ENCODE data around the gene ARHGEF19.
A peak's percentile ranks its signal among the peaks of the same experiment; 100 is the strongest.
"Not testable (repeated sequence)": the region's sequence is repeated elsewhere in the genome, so short reads cannot be mapped to it uniquely, and the experiment has no call there.

Gene ARHGEF19

DNA sequence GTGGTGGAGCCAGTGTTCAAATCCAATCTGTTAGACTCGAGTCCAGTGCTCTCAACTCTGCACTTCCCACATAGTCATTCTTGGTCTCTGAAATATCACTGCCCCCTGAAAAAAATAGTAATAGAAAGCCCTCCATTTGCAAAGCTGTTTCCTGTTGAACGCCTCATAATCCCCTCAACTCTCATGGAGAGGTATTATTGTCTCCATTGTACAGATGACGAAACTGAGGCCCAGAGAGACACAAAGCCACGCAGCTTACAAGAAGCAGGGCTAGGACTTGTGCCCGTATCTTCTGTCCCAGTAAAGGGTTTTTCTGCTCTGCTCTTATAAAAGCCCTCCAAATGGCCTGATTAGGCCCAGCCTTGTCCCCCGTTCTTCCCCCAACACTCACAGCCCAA, 6.2 kb upstream of the ARHGEF19 start:
- DNase-seq = no peak

DNA sequence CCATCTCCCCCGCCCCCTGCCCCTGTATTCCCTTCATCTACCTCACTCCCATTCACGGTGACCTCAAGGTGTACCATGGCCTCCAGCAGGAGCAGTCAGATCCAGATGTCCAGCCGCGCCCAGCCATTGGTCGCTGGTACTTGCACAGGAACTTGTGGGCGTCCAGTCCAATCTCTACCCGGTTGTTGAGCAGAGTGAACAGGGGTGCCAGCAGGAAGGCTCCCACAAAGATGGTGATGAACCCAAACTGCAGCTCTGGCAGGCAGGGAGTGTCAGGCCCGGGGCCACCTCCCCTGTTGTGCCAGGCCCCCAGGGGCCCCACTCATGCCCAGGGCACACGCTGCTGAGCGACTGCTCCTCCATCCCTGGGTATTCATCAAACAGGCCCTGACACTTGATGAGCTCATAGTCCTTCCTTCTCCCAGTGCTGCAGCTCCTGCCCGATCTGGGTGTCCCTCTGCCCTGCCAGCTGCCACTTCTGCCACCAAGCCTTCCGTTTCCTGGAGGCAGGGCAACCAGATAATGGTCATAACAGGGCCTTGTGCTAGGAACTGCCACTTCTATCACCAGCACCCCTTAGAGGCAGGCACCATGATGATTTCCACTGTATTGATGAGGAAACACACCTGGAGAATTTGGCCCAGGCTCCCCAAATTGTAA, 5.7 kb upstream of the ARHGEF19 start:
- no peak for DNase-seq

DNA sequence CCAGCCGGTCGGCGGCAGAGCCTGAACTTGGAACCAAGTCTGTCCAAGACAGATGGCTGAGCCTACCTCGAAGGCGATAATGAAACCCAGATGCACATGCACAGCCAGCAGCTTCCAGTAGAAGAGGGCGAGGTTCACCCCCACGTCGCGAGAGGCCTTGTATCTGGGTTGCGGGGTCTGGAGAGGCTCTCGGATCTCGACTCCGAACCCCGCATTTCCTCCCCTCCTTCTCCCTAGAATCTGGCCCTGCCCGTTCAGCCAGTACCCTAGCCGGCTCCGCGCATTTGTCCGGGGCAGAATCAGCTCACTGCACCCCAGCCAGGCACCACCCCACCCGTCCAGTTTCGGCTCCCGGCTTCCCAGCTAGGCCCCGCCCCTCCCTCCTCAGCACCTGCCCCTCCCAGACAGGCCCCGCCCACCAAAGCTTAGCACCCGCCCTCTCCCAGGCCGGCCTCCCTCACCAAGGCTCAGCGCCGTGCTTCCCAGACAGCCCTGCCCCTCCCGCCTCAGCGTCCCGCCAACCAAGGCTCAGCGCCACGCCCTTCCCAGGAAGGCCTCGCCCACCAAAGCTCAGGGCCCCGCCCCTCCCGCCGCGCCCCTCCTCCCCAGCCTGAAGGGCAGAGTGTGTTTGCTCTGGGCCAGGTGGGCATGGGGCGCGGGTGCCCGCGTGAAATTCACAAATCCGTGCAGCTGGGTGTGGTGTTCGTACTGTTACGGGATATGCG, 4.8 kb upstream of the ARHGEF19 start:
- DNase-seq = peak; percentile 94

DNA sequence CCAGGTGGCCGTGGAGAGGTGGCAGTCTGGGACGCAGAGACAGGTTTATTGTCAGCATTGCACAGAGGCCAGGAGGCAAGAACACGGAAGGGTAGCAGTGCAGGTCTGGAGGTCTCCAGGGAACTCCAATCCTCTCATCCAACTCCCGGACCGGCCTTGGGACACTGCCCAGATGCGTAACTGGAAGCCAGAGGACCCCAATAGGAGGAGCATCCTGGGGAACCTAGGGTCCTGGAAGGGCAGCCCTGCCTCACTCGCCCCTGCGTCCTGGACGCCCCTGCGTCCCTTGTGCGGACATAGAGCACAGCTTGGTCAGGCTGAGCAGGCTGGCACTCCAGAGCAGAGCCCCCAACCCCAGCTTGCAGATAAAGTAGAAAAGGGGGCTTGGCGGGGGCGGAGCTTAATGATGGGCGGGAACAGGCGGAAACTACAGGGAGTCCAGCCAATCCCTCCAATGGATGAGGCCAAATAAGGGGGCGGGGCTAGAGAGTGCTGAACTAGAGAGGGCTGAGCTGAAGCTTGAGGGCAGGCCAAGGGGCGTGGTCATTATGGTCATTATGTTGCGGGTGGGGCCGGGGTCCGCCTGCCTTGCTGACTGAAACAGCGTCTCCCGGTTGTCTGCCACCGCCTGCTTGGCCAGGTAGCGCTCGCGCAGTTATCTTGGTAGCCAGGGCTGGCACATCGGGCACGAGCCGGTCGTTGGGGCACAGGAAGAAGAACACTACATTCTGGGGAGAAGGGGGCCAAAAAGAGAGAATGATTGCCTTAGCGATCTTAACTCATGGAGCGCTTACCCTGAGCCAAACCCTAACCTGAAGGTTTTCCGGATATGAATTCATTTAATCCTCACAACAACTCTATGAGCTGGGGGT, 3.7 kb upstream of the ARHGEF19 start:
- peak; percentile 49 for DNase-seq

DNA sequence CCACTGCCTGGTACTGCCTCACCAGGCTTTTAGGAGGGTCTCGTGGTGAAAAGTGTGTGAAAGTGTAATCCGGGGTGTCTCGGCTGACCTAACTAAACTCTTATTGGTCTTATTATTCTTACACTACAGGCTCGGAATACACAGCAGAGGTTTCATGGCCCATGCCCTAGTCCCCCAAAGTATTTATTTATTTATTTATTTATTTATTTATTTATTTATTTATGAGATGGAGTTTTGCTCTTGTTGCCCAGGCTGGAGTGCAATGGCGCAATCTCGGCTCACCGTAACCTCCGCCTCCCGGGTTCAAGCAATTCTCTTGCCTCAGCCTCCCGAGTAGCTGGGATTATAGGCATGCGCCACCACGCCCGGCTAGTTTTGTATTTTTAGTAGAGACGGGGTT, 2.8 kb upstream of the ARHGEF19 start:
- not testable (repeated sequence) for DNase-seq

DNA sequence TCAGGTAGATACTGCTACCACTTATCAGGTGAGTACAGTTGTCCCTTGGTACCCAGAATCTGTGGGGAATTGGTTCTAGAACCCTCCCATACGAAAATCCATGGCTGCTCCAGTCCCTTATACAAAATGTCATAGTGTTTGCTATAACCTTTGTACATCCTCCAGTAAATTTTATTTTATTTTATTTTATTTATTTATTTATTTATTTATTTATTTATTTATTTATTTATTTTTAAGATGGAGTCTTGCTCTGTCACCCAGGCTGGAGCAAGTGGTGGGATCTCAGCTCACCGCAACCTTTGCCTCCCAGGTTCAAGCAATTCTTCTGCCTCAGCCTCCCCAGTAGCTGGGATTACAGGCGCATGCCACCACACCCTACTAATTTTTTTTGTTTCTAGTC, 1.1 kb upstream of the ARHGEF19 start:
- not testable (repeated sequence) for DNase-seq

DNA sequence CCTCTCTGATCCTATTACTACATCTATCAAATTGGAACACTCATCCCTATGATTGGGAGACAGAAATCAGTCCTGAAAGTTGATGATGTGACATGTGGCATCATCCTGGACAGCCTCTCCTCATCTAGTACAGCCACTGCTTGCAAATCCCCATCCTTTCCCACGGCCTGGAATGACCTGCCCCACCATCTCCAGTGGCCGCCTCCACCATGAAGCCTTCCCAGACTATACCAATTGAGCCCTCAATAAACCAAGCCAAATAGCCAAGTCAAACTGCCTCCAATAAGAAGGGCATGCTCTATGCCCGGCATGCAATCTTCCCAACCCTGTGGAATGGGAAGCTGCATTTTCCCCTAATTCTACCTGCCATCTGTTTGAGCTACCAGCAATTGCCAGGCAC, 561 bp upstream of the ARHGEF19 start:
- no peak for DNase-seq

DNA sequence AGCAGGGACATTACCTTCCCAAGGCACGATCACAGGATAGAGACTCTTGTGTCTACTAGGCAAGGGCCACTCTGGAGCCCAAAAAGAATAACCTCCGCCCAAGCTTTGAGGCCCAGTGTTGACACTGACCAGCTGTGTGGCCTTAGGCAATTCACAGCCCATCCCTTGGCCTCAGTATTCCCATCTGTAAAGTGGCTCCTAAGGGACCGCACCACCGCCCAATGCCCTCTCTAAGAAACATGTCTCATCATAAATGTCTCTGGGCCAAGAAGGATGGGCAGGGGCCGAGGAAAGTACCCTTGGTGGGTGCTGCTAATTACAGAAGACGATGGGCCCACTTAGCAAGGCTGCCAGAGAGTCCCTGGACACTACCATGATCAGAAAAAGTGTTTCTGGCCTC, 628 bp downstream of the ARHGEF19 start:
- no peak for DNase-seq

DNA sequence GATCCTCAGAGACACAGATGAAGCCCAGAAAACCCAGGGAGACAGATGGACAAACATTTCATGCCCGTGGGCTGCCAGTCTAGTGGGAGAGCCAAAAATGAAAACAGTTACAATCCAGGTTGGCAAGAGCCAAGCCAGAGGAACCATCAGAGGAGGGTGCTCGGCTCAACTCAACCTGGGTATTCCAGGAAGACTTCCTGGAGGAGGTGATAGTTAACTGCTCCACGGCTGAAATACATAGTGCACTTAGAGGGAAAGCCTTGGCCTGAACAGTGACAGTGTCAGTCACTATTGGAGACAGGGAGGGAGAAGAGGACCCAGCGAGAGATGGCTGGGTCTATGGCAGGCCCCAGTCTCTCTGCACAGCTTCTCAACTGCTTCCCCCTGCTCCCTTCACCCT, 1.9 kb downstream of the ARHGEF19 start:
- no peak for DNase-seq

DNA sequence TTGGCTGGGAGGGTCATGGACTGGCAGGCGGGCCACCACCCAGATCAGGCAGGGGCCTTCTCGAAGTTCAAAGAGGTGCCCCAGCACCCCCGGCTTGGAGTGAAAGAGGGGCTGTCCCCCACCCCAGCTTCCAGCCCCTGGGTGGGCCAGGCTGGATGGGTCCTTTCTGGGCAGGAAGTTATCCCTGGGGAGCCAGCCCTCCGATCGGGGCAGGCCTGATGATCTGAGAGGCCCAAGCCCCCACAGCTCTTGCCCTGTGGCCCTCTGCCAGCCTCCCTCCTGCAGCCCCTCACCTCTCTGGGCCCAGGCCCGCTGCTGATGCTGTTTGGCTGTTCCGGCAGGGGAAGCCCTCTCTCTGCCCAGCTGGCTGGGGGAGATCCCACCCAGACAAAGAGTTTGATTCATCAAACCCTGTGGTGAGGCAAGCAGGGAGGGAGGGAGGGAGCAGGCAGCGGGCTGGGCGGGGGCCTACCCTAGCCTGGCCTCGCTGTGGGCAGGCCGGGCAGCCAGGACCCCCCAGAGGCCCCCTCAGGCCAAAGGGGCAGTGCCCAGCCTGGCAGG, 2.5 kb downstream of the ARHGEF19 start:
- DNase-seq = no peak

DNA sequence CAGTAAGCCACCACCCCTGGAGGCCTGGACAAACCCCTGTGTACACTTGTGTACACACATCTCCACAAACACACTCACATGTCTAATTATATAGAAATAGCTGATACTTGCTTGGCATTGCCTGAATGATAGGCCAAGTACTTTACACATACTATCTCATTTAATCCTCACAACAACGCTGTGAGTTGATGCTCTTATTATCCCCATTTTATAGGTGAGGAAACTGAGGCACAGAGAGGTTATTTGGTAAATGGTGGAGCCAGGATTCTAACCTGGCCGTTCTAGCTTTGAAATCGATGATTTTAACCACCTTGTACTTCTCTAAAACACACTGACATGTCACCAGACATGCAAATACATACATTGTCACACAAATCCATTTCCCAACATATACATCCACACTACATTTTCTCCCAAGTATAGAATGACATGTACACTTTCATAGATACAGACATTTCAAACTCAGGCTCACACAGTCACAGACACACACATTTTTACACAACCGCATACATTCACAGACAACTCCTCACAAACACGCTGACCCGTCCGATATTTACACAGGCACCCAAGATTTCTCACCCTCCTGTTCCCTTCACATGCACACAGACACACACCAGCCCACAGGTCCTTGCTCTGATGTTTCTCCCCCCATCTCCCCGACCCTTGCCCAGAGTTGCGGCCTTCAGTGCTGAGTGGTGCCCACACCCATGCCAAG, 3.2 kb downstream of the ARHGEF19 start:
- DNase-seq = no peak

DNA sequence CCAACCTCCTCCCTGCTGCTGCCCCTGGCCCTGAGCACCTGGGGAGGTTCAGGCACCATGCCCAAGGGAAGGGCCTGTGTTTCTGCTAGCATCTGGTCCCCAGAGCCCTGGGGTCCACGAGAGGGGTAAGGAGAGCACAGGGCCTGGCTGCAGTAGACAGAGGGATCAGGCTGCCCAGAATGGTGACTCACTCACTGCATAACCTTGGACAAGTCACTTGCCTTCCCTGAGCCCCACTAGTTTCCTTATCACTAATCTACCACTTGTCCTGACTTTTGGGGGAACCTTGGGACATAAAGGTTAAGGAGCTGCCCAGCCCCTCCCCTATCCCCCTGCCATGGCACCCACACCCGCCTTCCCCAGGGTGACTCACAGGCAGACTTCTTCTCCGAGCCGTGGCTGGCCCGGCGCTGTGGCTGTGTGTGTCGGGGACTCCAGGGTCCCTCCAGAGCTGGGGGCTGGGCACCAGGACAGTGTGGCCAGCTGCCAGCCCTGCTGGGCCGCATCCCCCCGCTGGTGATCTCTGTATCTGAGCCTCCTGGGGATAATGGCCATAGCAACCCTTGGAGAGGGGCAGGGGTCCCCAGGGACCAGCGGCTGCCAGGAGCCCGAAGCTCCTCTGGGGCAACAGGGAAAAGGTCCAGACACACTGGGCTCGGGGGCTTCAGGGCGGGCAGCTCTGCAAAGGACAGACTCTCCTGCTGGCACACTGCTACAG, 4.0 kb downstream of the ARHGEF19 start:
- no peak for DNase-seq

DNA sequence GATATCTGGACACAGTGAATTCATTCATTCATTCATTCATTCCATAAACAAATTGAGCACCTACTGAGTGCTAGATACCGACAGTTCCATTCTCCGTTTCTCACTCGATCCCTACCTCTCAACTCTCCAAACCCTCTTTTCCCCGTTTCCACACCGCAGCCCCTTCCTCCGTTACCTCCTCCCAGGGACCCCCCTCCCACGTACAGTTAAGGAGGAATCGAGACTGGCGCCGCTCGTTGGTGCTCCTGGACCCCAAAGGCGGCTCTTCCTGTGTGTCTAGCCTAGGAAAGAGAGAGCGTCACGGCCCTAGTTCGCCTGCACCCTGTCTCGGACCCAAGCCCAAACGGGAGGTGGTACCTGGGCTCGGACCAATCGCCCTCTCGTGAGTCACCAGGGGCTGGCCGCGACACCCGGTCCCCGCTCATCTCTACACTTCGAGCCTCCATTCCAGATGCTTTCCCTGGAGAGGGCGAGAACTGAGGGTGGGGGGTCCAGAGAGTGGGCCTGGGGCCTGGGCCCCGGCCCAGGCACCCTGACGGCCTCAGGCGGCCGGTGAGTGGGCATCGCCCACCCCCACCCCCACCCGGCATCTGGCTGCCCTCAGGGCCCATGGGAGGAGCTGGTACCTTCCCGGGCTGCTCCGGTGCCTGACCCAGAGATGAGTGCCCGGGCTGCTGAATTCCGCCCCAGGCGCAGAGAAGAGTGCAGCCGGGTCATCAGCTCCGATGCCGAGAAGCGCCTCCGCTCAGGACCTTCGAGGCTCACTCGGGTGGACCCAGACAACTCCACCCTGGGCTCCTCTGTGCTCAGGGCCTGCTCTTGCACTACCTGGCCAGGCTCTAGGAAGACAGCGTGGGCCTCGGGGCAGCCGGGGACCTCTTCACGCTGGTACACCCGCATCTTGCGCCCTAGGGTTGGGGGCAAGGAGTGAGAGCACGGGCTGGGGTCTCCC, 4.9 kb downstream of the ARHGEF19 start:
- DNase-seq = no peak

DNA sequence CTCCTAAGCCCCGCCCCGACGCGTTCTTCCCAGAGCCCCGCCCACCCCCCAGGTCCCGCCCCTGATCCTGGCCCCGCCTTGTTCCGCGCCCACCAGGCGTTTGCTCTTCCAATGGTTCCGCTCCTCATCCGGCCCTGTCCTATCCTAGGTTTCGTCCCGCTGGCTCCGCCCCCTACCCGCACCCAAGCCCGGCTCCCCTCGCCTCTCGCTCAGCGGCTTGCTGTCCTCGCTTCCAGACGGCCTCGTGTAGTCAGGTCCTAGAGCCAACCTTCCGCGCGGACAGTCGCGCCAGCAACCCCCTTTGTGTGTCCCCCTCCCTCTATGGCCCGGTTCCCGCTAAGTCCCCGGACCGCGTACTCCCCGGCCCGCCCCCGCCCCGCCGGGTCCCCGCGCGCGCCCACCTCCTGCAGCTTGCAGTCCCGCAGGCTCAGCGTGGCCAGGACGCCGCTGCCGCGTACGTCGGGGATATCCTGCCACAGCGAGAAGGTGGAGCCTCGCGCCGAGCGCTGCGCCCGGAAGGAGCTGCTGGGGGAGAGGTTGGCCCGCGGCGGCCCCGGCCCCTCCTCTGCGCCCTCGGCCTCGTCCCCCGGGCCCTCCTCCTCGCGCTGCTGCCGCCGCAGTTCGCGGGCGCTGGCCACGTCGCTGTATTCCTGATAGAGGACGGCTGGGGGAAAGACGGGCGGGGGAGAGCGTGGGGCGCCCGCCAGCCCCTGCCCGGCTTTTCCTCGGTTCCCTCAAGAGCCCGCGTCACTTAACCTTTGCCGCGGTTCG, 5.7 kb downstream of the ARHGEF19 start:
- peak; percentile 92 for DNase-seq

DNA sequence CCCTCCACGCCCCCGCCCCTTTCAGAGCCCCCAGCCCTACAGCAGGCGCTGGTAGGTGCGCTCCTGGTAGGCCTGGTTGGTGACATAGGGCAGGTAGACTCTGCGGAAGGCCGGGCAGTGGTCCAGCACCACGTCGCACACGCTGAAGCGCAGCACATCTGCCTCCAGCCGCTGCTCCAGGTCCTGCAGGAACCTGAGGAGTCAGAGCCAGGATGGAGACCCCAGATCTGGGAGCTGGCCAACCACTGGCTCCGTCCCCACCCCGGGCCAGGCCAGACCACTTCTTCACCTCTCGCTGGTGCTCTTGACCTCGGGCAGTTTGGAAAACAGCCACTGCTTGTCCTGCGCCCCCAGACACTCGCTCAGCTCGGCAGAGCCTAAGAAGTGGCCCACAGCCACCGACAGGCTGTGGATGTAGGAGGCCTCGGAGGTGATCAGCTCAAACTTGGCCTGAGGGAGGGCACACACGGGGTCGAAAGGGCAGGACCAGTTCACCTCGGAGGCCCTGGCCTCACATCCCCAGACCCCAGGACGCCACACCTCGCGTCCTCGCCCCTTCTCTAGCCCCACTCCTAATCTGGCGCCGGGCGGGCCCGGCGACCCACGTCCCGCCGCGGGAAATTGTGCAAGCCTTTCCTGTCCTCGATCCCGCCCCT, 6.4 kb downstream of the ARHGEF19 start:
- no peak for DNase-seq

DNA sequence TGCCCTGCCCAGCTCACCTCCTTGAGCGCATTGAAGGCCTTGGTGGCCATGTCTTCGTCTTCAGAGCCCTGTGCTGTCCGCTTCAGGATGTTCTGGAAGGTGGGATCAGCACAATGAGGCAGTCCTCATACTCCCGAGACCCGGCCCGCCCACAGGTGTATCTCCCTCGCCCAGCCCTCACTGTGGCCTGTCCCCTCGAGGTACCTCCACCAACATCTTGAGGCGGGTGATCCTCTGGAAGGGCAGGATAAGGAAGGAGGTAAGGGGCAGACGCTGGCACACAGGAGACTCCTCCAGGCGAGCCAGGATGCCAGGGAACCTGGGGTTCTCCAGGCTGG, 7.1 kb downstream of the ARHGEF19 start:
- DNase-seq = no peak

DNA sequence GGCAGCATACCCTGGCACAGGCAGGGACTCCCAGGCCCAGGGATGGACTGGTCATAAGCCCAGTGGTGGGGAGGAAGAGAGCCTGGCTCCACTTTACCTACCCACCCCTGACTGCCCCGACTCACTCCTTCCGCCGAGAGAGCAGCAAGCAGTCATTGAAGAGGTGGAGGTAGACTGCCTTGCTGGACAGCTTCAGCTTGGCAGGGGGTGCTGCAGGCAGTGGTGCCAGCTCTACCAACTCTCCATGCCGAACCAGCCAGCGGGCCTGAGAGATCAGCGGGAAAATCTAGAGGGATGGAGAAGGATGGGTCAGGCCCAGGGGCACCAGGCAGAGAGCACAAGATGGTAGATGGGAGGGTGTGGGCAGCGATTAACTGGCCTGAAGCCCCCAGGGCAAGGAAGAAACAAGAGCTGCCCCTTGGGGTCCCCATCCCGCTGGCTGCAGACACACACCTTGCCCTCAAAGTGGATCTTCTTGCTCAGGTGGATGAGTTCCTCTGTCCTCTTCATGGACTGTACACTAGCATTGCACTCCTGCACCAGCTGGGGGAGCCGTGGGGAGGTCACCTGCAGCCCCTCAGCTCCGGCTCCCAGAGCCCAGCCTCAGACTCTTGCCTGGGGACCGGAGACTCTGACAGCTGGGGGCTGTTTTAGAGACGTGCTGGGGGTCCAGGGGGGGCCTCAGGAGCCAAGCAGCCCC, 7.7 kb downstream of the ARHGEF19 start:
- peak; percentile 47 for DNase-seq

DNA sequence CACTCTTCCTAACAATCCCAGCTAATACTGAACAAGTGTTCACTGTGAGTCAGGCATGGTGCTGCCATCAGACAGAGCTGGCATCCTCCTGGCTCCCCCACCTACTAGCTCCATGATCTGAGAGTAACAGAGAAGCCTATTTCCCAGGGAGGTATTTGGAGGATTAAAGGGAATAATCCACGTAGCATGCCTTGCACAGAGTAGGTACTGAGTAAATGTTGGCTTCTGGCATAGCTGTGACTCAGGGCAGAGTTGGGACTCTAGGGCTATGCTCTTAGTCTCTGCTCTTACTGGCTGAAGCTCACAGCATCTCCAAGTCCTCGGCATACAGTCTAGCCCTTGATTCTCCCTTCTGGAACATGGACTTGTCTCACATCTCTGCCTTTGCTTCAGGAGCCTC, 8.2 kb downstream of the ARHGEF19 start:
- no peak for DNase-seq

DNA sequence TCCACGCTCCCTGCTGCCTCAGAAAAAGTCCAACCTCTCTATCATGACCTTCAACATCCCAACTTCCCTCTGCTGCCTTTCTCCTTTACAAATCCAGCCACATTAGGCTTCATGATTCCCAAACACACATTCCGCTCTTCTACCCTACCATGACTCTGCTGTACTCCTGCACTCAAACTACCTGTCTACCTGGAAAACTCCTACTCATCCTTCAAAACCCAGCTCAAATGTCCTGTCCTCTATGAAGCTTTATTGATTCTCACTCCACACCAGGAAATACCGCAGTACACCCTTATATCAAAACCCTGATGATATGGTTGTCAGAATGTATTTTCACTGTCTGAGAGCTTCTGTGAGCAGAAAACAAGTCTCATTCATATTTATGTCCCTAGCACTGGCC, 8.9 kb downstream of the ARHGEF19 start:
- no peak for DNase-seq
